Amniotic epithelial cell (primary cell): ENCODE data around the gene ADCY10.
"Not testable (repeated sequence)": the region's sequence is repeated elsewhere in the genome, so short reads cannot be mapped to it uniquely, and the experiment has no call there.

Source experiments
- DNase-seq: peaks from one replicate; pipeline ENCODE4 v3.0.0-alpha.2; 2010; ENCODE audit warnings: low read depth

The ADCY10 gene

GRCh38 chr1:167881069-167881468, 32.9 kb downstream of the ADCY10 start:
- peak; percentile 71 for DNase-seq

GRCh38 chr1:167880580-167881021, 33.3 kb downstream of the ADCY10 start:
- peak; percentile 53 for DNase-seq

- no peak for DNase-seq
These were observed 34.4 kb downstream of the ADCY10 start for GRCh38 chr1:167879508-167879907.

GRCh38 chr1:167878372-167879160, 35.4 kb downstream of the ADCY10 start:
- no peak for DNase-seq

- DNase-seq = no peak
These were observed 37.2 kb downstream of the ADCY10 start for GRCh38 chr1:167876597-167877175.

GRCh38 chr1:167871331-167871730, 42.6 kb downstream of the ADCY10 start:
- no peak for DNase-seq

- DNase-seq = peak; percentile 15
These were observed 44.6 kb downstream of the ADCY10 start for GRCh38 chr1:167869157-167870001.

- DNase-seq = not testable (repeated sequence)
These were observed 47.1 kb downstream of the ADCY10 start for GRCh38 chr1:167866739-167867414.

GRCh38 chr1:167866326-167866725, 47.6 kb downstream of the ADCY10 start:
- not testable (repeated sequence) for DNase-seq

GRCh38 chr1:167865804-167866308, 48.1 kb downstream of the ADCY10 start:
- peak; percentile 45 for DNase-seq

- DNase-seq = not testable (repeated sequence)
These were observed 48.7 kb downstream of the ADCY10 start for GRCh38 chr1:167865193-167865592.

GRCh38 chr1:167864392-167865032, 49.4 kb downstream of the ADCY10 start:
- DNase-seq = no peak

GRCh38 chr1:167863921-167864279, 50.0 kb downstream of the ADCY10 start:
- no peak for DNase-seq

GRCh38 chr1:167863191-167863920, 50.6 kb downstream of the ADCY10 start:
- DNase-seq = not testable (repeated sequence)

GRCh38 chr1:167862432-167863076, 51.4 kb downstream of the ADCY10 start:
- DNase-seq = no peak

GRCh38 chr1:167861664-167862381, 52.1 kb downstream of the ADCY10 start:
- DNase-seq = no peak

GRCh38 chr1:167860231-167860923, 53.6 kb downstream of the ADCY10 start:
- no peak for DNase-seq

GRCh38 chr1:167856711-167857418, 57.1 kb downstream of the ADCY10 start:
- no peak for DNase-seq
